Uterus (tissue), 2 donors: ENCODE results near the gene SSBP3.

Experiments
- POLR2A ChIP-seq, 2 donors: fragments of 450-650 bp; IDR thresholded peaks; one replicate each; pipeline ENCODE4 v1.6.1; 2016; ENCODE audit warnings: antibody characterized with exemption in 2 of 2, mild to moderate bottlenecking in 1 of 2, moderate library complexity in 1 of 2
- TF ChIP-seq, protein P1 (sequence below), 4 experiments: fragments of 200-600 bp in 2 of 4; fragments of 450-650 bp in 2 of 4; sonication (generic) in 2 of 4; IDR thresholded peaks; one replicate each; pipeline ENCODE4 v1.5.1; 2016 to 2019; ENCODE audit warnings: antibody characterized with exemption in 4 of 4, mild to moderate bottlenecking in 2 of 4, moderate library complexity in 1 of 4

DNA sequence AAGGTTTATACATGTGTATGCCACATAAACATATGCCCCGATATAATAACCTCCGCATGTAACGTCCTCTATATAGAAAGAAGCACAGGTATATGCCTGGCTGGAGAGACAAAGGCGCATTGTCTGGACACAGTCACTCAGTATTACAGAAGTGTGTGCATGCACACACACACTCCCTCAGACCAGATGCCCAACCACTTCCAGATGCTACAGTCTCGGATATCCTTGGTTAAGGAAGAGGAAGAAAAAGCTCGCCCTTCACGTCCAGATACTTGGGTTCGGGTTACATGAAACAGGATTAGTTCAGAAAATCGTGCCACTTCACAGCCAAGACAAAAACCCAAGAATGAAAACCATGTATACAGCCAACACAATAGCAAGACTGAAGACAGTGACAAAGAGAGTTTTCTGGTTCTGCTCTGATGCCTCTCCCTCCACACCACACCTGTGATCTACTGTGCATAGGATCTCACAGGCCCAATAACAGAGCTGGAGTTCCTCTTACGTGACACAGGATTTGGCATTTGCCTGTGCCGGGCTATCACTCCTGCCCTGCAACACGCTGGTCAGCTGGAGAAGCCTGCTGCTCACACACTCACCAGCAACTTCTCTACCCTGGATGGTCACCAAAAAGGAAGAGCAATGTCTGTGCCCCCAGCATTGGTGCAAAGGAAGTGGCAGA lies 75.0 kb downstream of the SSBP3 start:
- TF ChIP-seq, protein P1, sequence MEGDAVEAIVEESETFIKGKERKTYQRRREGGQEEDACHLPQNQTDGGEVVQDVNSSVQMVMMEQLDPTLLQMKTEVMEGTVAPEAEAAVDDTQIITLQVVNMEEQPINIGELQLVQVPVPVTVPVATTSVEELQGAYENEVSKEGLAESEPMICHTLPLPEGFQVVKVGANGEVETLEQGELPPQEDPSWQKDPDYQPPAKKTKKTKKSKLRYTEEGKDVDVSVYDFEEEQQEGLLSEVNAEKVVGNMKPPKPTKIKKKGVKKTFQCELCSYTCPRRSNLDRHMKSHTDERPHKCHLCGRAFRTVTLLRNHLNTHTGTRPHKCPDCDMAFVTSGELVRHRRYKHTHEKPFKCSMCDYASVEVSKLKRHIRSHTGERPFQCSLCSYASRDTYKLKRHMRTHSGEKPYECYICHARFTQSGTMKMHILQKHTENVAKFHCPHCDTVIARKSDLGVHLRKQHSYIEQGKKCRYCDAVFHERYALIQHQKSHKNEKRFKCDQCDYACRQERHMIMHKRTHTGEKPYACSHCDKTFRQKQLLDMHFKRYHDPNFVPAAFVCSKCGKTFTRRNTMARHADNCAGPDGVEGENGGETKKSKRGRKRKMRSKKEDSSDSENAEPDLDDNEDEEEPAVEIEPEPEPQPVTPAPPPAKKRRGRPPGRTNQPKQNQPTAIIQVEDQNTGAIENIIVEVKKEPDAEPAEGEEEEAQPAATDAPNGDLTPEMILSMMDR (IDR thresholded peaks at IDR 0.05), result no peak
- no peak for TF ChIP-seq POLR2A (IDR thresholded peaks at IDR 0.05)
